ENCODE measurements around the gene NUDT22. TPM values are rescaled to one million over a fixed set of nuclear protein-coding genes. Genes with fewer than 3 reads are reported as not detected.

NUDT22 gene
- total and polyA plus RNA-seq, 2 of the 8 experiments (the other 6 are each of a cell fraction or from before 2014, with no cell fraction given) = 43.4 to 69.0 TPM

DNA sequence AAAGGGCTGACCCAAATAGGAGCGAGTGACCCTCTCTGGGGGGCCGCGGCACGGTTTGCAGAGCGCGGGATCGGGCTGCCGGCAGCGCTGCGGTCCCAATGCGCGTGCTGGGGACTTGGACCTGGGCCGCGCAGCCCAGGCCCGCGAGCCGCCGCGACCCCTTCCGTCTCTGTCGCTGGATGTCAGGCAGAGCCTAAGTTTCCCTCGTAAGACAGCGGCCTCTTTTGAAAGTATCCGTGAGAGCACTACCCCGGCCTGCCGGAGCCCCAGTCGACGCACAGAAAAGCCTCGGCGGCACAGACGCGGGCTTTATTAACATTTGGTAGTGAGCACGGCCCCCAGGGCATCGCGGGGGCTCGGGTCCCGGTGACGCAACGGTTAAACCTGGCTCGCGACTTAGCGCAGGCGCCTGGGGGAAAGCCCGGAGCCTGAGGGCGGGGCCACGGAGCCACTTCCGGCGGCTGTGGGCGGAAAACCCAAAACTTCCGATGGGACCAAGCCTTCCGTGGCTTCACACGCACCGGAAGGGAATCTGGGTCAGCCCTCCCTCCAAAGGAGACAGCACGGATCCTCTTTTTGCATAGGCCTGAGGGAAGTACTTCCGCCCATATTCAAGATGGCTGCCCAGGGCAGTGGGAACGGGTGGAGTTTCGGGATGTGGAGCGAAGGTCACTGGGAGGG lies 43.6 kb downstream of the NUDT22 start (continued):
- peak; percentile 96 for TF ChIP-seq GABPA (IDR thresholded peaks at IDR 0.05; ENCODE audit: borderline replicate concordance, insufficient read depth, low read length)
- no peak for TF ChIP-seq JUN (IDR thresholded peaks at IDR 0.05; ENCODE audit: low read depth, low read length)
- TF ChIP-seq CHD2 (IDR thresholded peaks at IDR 0.05; ENCODE audit: low read length) = peak; percentile 76
- TF ChIP-seq SIX5 (IDR thresholded peaks at IDR 0.05; ENCODE audit: low read depth, low read length) = peak; percentile 79
- TF ChIP-seq RBBP5 (IDR thresholded peaks at IDR 0.05; ENCODE audit: borderline replicate concordance, low read depth, low read length) = peak; percentile 26; the same call in 1 of the 2 replicates
- TF ChIP-seq SRF (IDR thresholded peaks at IDR 0.05; ENCODE audit: low read depth, low read length) = peak; percentile 42; the same call in 1 of the 2 replicates
- no peak for TF ChIP-seq POLR2AphosphoS5 (IDR thresholded peaks at IDR 0.05; ENCODE audit: low read depth, low read length)
- TF ChIP-seq FOSL1 (IDR thresholded peaks at IDR 0.05; ENCODE audit: insufficient read depth, low read depth, low read length) = 0 out of 2 replicates have a peak, but pooled peaks have one; percentile 35
- TF ChIP-seq CHD1 (IDR thresholded peaks at IDR 0.05; ENCODE audit: low read depth, low read length) = no peak
- TF ChIP-seq CREB1 (IDR thresholded peaks at IDR 0.05) = peak; percentile 42; the same call in 1 of the 2 replicates
- no peak; a peak in 1 of 3 replicates for TF ChIP-seq POLR2A (IDR thresholded peaks at IDR 0.05; ENCODE audit: control extremely low read depth in 1 of 2, low read depth in 2 of 2, low read length in 2 of 2)
- TF ChIP-seq SP1 (IDR thresholded peaks at IDR 0.05; ENCODE audit: low read depth, low read length) = peak; percentile 86
- TF ChIP-seq MAFK (IDR thresholded peaks at IDR 0.05; ENCODE audit: low read depth, low read length) = no peak
- peak; percentile 81; the same call in 1 of the 2 replicates for TF ChIP-seq ATF3 (IDR thresholded peaks at IDR 0.05; ENCODE audit: insufficient read depth, low read depth, low read length)
- peak; percentile 32 for TF ChIP-seq KDM4A (IDR thresholded peaks at IDR 0.05; ENCODE audit: low read depth, low read length, severe bottlenecking)
- peak; percentile 59 for TF ChIP-seq NRF1 (IDR thresholded peaks at IDR 0.05; ENCODE audit: low read depth, low read length)
- TF ChIP-seq HDAC6 (IDR thresholded peaks at IDR 0.05; ENCODE audit: low read depth, low read length) = no peak
- TF ChIP-seq CEBPB (IDR thresholded peaks at IDR 0.05; ENCODE audit: low read depth, low read length) = peak; percentile 91
- peak in 1 of 2 experiments; percentile 8; a peak in 1 of 4 replicates for TF ChIP-seq RAD21 (IDR thresholded peaks at IDR 0.05 in 1 of 2, conservative IDR thresholded peaks at IDR 0.05 in 1 of 2; ENCODE audit: low read depth in 2 of 2, low read length in 2 of 2)
- no peak for TF ChIP-seq SIRT6 (IDR thresholded peaks at IDR 0.05; ENCODE audit: low read length)
- peak; percentile 41; the same call in 1 of the 2 replicates for TF ChIP-seq TBP (IDR thresholded peaks at IDR 0.05; ENCODE audit: low read depth, low read length)
- no peak for TF ChIP-seq POU5F1 (IDR thresholded peaks at IDR 0.05; ENCODE audit: low read depth, low read length)

Data from H1 (cell line).